NCI-H82 treated with DMSO at 0.1 percent for 48 hours (cell line): ENCODE results near the gene TTC19.
"Not testable (repeated sequence)": the region's sequence is repeated elsewhere in the genome, so short reads cannot be mapped to it uniquely, and the experiment has no call there.

Experiments
- DNase-seq: peaks from one replicate; lab custom pipeline; 2025; ENCODE audit not compliant: unreplicated experiment; lab: John Stamatoyannopoulos, UW

TTC19 gene

DNA sequence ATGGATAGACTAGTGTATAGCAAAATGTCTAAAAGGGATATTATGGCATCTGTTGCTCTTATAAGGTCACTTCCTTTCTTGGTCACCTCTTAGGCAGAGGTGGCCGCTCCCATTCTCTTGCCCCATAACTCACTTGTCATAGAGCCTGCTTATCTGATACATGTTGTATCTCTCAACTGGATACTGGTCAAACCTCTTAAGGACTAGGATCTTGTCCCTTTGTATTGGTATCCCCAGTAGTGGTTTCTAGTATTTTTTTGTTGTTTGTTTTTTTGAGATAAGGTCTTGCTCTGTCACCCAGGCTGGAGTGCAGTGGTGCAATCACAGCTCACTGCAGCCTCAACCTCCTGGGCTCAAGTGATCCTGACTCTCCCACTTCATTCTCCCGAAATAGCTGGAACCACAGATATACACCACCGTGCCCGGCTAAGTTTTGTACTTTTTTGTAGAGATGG, 27.1 kb upstream of the TTC19 start:
- no peak for DNase-seq

DNA sequence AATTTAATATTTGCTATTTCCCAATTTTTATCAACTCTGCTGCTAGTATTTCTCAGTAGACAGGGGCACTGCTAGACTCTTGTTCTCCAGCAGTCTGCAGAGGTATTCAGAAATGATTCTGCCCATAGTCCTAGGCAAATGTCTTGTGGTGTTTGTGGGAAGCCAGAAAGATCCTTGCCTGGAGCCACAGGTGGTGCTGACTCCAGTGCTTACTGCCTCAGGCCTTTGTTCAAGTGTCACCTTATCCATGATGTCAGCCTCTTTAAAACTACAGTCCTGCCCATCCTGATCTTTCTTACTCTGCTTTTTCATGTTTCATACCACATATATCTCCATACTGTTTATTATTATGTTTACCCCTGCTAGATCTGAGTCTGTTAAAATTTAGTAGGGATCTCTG, 26.6 kb upstream of the TTC19 start:
- DNase-seq: no peak

DNA sequence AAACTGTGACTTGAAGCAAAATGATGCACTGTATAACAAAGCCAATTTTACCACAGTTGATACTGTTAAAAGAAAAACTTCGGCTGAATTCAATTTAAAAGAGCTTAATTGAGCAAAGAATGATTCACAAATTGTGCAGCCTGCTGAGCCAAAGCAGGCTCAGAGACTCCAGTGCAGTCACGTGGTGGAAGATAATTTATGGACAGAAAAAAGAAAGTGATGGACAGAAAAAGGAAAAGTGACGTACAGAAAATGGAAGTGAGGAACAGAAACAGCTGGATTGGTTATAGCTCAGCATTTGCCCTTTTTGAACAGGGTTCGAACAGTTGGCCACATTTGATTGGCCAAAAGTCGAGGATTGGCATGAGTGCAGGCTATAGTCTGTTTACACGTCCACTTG, 25.8 kb upstream of the TTC19 start:
- no peak for DNase-seq

DNA sequence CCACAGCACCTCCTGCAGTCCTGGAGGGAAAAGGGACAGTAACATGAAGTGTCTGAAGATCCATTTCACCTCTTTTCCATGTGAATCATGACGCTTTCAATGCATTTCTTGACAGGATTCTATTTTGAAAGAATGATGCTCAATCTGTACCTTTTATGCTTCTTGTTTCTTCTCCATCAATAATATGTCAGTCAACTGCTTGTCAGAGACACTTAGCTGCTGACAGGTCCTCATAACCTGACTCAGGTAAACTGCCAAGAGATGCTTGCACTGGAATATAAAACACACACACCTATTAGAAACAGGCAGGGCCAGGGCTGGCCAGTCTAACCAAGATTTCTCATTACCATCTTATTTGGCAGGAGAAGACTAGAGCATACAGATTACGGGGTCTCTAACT, 21.7 kb upstream of the TTC19 start:
- no peak for DNase-seq

DNA sequence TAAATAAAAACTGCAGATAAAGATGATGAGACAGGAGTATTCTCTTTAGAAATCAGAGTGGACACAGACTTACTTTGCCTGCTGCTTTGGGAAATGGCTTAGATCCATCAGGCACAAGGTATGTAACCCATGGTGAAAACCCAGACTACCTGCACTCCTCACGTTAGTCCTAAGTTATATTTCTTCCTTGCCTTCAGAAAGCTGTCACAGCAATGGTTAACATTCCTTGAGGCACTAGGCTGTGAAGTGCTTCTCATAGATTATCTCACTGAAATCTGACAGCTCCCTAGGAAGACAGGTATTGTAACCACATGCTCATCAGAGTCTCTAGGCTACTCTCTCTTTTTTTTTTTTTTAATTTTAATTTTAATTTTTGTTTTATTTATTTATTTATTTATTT, 21.0 kb upstream of the TTC19 start:
- no peak for DNase-seq

DNA sequence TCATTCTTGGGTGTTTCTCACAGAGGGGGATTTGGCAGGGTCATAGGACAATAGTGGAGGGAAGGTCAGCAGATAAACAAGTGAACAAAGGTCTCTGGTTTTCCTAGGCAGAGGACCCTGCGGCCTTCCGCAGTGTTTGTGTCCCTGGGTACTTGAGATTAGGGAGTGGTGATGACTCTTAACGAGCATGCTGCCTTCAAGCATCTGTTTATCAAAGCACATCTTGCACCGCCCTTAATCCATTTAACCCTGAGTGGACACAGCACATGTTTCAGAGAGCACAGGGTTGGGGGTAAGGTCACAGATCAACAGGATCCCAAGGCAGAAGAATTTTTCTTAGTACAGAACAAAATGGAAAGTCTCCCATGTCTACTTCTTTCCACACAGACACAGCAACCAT, 20.6 kb upstream of the TTC19 start:
- not testable (repeated sequence) for DNase-seq

DNA sequence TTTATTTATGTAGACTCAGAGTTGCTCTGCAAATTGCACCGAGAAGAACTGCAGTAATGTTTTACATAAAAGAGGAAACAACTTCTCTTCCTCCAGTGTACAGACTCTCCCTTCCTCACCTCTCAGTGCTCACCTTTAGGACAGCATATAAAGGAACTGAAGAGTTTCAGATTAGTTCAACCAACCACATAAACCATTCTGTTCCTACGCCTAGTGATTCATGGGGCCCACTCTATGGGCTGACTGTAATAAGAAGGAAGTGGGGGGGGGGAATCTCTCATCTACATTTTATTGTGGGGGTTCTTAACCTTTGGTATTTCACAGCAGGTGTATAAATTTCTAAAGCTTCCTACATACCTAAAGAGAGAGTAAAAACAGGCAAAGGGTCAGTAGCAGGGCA, 18.4 kb upstream of the TTC19 start:
- no peak for DNase-seq

DNA sequence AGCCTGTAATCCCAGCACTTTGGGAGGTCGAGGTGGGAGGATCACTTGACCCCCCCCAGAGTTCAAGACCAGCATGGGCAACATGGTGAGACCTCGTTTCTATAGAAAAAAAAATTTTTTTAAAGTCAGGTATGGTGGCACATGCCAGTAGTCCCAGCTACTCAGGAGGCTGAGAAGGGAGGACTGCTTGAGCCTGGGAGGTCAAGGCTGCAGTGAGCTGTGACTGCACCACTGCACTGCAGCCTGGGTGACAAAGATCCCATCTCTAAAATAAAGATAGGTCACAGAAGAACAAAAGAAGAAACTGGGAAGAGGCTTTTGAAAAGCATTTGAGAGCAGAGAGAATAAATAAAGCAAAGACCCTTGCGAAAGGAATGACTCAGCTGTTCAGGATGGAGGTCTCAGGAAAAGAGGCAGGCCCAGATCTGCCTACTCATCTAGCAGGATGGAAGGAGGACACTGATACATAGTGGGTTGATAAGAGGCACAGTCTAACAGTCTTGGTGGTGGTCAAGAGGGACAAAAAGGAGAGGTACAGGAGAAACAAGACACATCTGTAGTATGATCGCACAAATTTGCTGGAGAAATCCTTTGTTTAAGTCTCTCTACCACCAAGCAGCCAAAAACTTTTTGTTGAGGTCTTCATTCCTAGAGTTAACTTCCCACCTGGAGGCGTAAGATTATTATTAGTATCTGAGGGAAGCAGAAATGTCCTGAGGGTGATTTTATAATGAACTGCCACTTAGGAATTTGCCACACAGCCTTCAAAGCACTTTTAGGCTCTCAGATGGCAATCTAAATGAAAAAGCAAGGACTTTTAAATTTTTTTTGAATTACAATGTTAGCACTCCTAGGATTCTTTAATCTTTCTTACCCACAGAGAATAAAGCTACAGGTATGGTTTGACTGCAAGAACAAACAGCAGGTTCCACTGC, 17.7 kb upstream of the TTC19 start:
- no peak for DNase-seq

DNA sequence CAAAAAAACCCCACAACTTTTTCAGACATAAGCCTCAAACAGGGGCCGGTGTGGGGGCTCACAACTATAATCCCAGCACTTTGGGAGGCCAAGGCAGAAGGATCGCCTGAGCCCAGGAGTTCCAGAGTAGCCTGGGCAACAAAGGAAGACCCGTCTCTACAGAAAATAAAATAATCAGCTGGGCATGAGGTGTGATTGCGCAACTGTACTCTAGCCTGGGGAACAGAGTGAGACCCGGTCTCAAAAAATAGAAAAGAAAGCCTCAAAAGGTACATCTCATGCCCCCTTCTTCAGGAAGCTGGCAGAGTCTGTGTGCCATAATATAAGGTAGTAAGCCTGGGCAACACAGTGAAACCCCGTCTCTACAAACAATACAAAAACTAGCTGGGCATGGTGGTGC, 3.3 kb upstream of the TTC19 start:
- no peak for DNase-seq

DNA sequence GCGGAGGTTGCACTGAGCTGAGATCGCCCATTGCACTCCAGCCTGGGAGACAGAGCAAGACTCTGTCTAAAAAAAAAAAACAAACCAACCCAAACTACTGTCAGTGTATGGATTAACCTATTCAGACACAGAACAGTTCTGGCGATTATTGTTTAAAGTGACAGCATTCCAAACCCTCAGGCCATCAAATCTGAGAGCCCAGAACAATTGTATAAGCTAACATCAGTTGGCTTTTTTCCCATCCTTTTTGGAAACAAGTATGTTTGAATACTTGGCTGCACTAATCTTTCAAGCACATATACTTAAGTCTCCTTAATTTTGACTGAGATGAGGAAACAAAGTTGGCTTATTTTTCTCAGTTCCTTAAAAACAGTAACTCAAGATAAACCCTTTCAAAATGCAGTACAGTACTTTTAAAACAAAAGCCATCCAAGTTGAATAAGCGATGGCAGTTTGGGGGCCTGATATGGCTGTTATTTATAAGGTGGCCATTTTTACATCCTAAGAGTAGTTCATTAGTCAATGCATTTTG, 1.5 kb upstream of the TTC19 start:
- DNase-seq: no peak

DNA sequence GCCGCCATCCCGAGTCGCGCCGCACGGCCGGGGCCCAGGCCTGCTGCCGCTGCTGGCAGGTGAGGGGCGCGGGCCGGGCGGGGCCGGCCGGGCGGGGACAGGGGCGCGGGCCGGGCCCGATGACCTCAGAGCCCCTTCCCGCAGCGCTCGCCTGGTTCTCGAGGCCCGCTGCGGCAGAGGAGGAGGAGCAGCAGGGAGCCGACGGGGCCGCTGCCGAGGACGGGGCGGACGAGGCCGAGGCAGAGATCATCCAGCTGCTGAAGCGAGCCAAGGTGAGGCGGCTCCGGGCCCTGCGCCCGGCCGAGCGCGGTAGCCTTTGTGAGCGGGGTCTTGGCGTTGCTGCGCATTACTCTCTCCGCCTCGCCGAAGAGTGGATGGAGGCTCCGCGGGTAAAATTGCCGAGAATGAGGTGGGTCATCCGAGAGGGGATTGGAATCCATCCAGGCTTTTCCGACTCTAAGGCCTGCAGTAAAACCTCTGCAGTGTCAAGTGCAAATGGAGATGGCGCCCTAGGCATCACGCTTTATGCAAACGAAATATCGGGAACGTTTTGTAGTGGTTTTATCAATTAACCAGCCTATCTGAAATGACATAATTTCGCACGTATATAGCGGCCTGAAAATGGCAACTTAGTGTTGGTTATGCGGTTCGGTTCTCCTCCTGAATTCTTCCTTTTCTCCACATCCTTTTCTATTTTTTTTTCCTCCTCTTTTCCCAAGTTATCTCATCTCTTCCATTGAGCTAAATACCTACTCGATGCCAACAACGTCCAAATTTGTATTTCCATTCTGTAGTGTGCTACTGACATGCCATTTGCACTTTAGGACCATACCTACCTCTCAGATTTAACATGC, 577 bp downstream of the TTC19 start:
- DNase-seq: no peak

DNA sequence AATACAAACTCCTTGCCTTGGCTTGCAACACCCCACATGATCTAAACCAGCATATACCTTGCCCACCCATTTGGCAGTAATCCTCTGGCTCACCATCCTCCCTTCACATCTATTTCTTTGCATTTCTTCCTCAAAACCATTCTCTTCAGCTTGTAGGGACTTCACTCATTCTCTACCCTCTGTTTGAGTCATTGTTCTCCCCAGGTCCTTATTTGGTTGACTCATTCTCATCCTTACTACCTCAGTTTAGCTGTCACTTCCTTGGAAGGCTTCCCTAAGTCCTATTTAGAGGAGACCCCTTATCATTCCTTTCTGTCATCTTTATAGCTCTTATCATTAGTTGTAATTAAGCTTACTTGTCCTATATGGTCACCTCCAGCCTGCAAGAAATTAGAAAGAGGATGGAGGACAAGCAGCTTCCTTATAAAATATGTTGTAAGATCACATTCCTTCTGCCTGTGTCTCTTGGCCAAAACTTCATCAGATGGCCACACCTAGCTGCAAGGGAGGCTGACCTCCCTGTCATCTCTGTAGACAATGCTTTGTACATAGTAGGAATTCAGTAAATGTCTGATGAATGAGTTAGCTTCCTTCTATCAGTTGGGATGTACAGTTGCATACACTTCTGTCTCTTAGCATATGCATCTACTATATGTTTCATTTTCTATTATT, 1.7 kb downstream of the TTC19 start:
- DNase-seq: no peak

DNA sequence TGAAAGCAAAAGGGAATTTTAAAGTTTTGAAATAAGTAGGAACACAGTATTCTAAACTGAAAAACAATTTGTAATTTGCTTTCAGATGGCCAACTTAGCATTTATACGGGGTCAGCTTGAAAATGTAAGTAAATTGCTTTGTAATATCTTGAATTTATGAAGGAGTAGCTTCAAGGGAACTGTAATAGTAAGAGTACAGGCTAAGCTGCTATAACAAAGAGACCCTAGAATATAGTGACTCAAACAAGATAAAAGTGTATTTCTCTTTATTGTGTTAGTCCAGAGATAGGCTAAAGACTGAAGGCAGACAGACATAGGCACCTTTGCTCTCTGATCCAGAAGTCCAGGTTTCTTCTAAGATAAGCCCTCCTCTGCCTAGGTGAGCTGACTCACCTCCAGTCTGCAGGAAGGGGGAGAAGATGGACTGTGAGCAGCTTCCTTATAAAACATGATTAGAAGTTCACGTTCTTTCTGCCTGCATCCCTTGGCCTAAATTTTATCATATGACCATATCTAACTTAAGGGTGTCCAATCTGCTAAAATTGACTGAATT, 3.2 kb downstream of the TTC19 start:
- DNase-seq: no peak

DNA sequence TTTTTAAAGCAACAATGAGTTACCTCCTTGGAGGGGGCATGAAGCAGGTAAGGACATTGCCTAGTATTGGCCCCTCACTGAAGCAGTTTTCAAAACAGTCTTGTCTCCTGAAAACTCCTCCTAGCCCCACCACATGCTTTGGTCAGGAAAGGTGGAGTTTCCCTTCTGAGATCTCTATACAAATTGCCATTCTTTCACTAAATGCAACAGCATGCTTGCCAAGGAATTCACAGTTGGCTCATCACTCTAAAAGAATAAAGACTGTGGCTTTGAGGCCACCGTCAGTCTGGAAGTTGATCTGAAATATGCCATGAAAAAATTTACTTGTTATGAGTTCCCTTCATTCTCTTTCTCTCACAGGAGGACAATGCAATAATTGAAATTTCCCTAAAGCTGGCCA, 4.2 kb downstream of the TTC19 start:
- DNase-seq: no peak

DNA sequence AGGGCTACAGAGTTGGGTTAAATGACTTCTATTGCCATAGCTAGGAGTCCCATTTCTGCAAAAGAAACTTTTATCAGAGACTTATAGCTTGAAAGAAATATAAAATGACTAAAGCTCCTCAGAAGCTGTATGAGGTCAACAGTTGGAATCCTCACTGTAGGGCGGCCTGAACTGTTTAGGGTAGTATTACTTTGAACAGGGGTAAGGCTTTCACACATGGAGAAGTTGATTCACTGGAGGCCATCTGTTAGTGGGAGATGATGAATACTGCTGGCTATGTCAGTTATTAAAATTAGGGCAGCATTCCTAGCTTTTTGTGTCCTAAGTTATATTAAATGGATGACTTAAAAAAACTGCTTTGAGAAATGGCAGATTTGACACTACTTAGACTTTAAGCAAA, 6.0 kb downstream of the TTC19 start:
- no peak for DNase-seq

DNA sequence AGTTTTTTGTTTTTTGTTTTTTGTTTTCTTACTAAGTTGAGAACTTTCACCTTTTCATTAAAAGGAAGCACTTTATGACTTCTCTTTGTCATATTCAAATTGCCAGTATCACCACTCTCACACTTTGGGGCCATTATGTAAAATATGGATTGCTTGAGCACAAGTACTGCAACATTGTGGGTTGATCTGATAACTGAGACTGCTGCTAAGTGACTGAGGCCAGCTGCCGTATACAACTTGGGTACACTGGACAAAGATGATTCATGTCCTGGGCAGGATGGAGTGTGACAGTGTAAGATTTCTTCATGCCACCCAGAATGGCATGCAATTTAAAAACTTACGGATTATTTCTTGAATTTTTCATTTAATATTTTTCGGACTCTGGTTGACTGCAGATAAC, 7.8 kb downstream of the TTC19 start:
- no peak for DNase-seq

DNA sequence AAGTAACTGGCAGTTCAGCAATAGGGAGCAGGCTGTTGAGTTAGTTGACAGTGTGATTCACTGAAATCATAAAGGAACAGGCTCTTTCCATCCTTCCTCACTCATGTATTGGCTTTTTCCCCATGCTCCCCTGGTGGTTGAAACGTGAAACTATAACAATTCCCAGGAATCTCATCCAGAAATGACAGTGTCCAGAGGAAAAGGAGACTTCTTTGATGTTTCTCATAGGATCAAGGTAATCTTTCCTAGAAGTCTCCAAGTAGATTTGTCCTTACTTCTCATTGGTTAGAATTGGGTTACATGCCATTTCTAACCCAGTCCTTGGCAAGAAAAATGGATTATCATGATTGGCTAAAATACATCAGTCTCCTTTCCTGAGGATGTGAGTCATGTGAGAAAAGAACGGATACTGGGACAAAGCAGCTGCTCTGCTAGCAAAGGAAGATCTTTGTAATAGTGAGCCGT, 14.4 kb downstream of the TTC19 start:
- no peak for DNase-seq

DNA sequence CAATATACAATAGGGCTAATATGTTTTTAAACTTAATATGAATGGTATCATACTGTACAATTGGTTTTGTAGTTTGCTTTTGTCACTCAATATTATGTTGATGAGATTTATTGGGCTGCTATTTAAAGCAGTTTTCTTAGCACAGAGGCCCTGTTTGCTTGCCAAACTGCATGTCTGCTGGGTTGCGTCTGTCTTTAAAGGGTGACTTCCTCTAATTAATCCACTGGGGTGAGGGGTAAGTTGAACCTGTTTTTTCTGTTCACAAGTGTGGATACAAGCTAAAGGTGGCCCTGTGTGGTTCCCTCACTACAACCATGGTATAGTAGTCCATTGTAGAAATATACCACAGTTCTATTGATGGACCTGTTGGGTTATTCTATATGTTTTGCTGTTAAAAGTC, 19.7 kb downstream of the TTC19 start:
- DNase-seq: no peak

DNA sequence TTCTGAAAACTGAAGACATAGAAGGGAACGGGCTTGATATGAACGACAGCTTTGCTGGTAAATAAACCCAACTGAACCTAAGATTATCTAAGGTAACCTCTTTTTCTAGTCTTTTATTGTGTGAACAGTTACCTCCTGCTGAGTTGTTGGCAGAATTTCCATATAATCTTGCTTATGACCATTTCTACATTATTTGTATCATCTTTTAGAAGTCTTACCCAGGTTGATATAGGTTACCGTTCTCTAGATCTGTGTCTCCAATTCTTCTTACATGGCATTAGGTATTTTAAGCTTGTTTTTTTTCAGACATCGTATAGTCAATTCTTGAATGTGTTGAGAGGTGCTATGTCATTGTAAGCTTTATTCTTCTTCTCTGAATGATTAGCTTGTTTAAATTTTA, 24.3 kb downstream of the TTC19 start:
- DNase-seq: no peak

DNA sequence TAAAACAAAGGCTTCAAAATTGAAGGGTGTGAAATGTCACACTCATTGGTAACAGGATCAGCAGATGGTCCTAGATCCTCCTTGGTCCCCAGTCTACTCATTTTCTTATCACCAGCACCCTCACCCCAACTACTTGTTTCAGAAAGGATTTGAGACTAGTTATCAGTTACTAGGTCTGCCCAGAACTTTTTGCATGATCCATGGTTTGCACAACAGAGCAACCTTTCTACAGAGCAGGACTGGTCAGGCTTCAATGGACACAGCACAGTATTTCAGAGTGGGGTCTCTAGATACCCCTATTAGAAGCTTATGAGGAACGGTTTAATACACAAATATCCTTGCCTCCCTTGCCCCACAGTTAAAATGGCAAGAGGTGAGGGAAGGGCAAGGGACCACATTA, 25.6 kb downstream of the TTC19 start:
- no peak for DNase-seq

DNA sequence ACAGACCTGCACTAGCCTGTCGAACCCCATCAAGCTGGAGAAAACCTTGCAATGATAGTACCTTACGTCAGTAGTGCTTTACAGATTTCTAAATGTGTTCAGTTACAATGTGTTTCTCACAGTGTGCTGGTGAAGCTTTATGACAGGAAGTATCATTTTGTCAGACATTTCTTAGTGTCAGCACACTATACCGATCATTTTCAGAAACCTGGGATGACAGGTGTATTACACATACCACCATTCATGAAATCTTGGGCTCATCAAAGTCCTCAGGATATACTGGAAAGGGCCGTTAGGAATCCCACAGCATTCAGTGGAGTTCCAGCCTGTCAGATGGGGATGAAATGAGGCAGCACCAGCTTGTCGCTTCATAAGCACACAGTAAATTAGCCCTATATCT, 27.3 kb downstream of the TTC19 start:
- no peak for DNase-seq
